Measurements from ENCODE around the gene SPAG9.

SPAG9 gene

DNA sequence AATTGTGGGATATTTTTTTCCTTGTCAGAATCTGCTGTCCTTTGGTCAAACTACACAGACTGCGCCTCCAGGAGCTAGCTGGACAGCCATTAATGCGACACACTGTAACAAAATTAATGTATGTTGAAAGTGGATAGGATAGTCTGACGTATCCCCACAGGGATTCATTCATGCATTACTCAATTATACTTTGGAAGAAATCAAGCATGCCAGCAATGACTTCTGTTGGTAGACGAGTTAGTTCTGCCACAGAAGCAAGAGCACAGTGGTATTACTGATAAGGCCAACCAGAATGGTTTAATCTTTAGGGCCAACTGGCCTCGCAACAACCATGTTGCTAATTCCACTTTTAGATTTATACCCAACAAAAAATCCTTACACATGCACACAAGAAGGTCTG lies 148.1 kb downstream of the SPAG9 start:
- FAIRE-seq (no peak), DNase-seq (ENCODE audit: insufficient read length, low spot score) (no peak)
- TF ChIP-seq, protein P1, sequence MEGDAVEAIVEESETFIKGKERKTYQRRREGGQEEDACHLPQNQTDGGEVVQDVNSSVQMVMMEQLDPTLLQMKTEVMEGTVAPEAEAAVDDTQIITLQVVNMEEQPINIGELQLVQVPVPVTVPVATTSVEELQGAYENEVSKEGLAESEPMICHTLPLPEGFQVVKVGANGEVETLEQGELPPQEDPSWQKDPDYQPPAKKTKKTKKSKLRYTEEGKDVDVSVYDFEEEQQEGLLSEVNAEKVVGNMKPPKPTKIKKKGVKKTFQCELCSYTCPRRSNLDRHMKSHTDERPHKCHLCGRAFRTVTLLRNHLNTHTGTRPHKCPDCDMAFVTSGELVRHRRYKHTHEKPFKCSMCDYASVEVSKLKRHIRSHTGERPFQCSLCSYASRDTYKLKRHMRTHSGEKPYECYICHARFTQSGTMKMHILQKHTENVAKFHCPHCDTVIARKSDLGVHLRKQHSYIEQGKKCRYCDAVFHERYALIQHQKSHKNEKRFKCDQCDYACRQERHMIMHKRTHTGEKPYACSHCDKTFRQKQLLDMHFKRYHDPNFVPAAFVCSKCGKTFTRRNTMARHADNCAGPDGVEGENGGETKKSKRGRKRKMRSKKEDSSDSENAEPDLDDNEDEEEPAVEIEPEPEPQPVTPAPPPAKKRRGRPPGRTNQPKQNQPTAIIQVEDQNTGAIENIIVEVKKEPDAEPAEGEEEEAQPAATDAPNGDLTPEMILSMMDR (IDR thresholded peaks at IDR 0.05; ENCODE audit: insufficient read depth, missing control alignments), result no peak

DNA sequence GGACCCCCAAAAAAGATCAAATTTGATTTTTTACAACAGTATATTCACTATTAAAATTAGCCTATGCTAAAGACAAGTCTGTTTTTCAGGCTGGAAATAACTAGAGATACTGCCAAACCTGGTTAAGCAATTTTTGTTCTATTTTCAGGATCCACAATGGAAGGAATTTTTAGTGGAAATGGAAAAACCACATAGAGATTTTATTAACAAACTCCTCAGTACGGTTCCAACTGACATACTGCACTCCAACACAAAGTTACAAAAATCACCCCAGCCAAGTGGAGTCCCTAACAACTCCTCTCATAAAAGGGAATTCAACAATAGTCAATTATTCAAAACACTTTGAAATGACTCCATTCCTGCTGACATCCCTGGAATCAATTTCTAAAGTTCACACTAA lies 152.9 kb downstream of the SPAG9 start:
- FAIRE-seq (no peak), DNase-seq (ENCODE audit: insufficient read length, low spot score) (no peak)
- TF ChIP-seq, protein P1 (IDR thresholded peaks at IDR 0.05; ENCODE audit: insufficient read depth, missing control alignments), result no peak

DNA sequence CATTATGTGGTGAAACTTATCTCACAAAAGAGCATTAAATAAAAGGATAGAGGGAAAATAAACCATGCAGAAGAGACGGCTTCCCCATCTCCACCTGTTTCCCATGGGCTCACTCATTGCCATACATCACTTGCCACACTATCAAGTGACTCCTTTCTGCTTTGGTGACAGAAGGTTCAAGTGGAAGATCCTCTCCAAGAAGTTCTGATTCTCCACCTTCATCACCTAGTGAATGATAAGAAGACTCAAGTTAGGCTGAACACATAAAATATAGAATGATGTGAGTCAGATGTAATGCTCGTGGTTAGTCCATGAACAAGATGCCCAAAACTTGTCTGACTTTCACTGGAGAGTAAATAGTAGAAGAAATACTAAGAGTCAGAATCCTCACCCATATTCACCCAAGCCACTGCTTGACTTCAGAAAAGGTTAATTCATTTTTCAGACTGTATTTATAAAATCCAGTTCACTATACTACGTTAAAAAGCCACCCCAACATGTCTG lies 154.5 kb downstream of the SPAG9 start:
- DNase-seq (ENCODE audit: insufficient read length, low spot score), result no peak
- TF ChIP-seq, protein P1 (IDR thresholded peaks at IDR 0.05; ENCODE audit: insufficient read depth, missing control alignments), result no peak
- FAIRE-seq, result no peak

DNA sequence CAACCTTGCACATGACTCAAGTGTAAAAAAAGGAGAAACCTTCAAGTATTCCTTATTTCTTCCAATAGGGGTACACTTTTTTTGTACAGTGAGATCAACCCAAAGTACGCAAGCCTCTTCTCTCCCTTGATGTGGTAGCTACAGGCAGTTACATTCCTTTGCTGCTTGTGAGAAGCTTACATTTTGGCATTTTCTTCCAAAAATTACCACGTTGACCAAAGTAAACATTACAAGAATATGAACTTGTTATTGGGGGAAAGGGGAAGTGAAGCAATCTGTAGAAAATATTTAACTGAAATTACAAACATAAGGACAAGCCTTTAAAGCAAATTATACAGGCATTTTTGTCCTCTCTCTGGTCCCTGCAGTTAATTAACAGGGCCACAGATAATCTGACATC lies 157.5 kb downstream of the SPAG9 start:
- TF ChIP-seq, protein P1 (IDR thresholded peaks at IDR 0.05; ENCODE audit: insufficient read depth, missing control alignments), result no peak
- DNase-seq (ENCODE audit: insufficient read length, low spot score), result no peak
- no peak for FAIRE-seq

DNA sequence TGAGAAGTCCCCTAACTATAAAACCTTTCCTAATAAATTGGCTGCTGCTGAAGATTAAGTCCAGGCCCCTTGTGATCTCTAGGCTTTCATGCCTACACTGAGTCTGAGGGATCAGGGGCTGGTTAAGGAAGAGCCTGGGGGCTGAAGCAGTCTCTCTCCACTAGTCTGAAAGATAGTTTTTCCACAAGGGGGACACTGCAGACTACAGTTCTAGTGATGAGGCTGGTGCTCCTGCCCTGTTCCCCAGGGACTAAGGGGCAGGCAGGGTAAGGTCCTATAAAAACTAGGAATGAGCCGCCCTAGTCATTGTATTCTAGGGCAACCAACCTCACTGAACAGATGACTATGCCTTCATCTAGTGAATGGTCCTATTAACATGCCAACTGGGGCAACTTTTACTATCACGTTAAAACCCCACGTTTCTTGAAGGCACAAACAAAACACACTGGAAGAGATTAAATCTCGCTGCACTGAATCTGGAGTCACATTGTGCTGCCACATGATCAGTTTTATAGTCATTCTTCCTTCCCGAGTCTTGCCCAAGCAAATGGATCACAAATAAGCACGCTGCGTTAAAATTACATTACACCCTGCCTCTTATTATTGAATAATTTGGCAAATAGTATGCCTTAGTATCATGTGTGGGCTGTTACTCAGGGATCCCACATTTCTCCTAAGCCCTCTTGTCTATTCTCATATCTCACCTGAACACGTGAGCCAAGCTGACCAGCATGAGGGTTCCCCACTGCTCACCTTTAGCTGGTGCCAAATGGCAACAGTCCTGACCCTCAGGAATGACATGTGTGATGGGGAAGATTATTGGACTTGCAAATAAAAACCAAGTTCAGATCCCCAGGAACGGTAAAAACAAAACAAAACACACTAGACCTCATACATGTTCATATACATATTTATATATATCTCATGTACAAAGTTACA lies 159.1 kb downstream of the SPAG9 start:
- no peak for DNase-seq (ENCODE audit: insufficient read length, low spot score)
- no peak for FAIRE-seq
- TF ChIP-seq, protein P1 (IDR thresholded peaks at IDR 0.05; ENCODE audit: insufficient read depth, missing control alignments), result no peak

DNA sequence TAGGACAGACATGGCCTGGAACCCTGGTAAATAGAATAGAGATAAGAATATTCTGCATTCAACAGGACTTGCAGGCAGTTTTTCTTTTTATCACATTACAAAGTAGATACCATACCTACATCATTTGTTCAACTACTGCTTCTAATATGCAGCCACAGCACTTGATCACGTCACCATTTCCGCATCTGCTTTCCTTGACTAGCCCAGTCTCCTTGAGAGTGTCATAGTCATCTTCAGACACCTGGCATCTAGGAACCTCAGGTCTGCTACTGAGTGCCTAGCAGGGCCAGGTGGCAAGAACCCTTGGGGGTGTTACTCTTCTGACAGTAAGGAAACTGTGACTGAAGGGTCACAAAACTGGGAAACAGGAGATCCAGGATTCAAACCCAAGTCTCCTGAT lies 161.3 kb downstream of the SPAG9 start:
- no peak for FAIRE-seq
- TF ChIP-seq, protein P1 (IDR thresholded peaks at IDR 0.05; ENCODE audit: insufficient read depth, missing control alignments), result no peak
- DNase-seq (ENCODE audit: insufficient read length, low spot score), result no peak

All from D721Med (cell line).